Measurements from ENCODE around the gene ROM1.

DNA sequence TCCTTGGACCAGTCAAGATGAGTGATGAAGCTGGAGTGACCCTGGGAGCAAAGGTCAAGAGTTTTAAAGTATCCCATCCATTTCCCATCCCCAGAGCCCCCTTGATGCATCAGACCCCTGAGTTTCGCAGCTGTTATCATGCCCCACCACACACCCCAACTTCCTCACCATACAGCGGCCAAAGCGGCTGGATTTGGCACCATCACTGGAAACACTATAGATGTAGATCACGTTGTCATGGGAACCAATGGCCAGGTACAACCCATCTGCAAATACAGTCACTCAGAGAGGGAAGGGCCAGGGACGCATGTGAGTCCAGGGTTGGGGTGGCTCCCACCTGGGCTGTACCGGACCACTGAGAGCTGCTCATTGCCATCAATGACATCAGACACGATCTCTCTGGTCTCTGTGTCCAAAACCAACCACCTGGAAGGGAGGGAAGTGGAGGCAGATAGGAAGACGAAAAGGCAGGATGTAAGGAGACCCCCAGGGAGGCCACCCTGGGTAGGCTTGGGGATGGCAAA is 9.2 kb upstream of the ROM1 start:
- TF ChIP-seq EZH2 (IDR thresholded peaks at IDR 0.05) (no peak), FOSL1 (IDR thresholded peaks at IDR 0.05; ENCODE audit: low read depth) (no peak), YY1 (IDR thresholded peaks at IDR 0.05; ENCODE audit: extremely low read depth, insufficient replicate concordance, low read depth, low read length) (no peak), TCF7L2 (IDR thresholded peaks at IDR 0.05; ENCODE audit: borderline replicate concordance, extremely low read depth, insufficient read depth, insufficient read length) (no peak), EGR1 (IDR thresholded peaks at IDR 0.05; ENCODE audit: low read depth) (no peak), CEBPB (IDR thresholded peaks at IDR 0.05; ENCODE audit: low read depth) (no peak), POLR2A (IDR thresholded peaks at IDR 0.05; ENCODE audit: borderline replicate concordance, extremely low read depth, insufficient read depth, insufficient read length) (no peak)
- TF ChIP-seq, protein P1, sequence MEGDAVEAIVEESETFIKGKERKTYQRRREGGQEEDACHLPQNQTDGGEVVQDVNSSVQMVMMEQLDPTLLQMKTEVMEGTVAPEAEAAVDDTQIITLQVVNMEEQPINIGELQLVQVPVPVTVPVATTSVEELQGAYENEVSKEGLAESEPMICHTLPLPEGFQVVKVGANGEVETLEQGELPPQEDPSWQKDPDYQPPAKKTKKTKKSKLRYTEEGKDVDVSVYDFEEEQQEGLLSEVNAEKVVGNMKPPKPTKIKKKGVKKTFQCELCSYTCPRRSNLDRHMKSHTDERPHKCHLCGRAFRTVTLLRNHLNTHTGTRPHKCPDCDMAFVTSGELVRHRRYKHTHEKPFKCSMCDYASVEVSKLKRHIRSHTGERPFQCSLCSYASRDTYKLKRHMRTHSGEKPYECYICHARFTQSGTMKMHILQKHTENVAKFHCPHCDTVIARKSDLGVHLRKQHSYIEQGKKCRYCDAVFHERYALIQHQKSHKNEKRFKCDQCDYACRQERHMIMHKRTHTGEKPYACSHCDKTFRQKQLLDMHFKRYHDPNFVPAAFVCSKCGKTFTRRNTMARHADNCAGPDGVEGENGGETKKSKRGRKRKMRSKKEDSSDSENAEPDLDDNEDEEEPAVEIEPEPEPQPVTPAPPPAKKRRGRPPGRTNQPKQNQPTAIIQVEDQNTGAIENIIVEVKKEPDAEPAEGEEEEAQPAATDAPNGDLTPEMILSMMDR (IDR thresholded peaks at IDR 0.05 in 2 of 3, conservative IDR thresholded peaks at IDR 0.05 in 1 of 3; ENCODE audit: borderline replicate concordance in 1 of 3, insufficient read depth in 1 of 3, low read depth in 2 of 3, low read length in 2 of 3), result no peak
- TF ChIP-seq, protein P2, sequence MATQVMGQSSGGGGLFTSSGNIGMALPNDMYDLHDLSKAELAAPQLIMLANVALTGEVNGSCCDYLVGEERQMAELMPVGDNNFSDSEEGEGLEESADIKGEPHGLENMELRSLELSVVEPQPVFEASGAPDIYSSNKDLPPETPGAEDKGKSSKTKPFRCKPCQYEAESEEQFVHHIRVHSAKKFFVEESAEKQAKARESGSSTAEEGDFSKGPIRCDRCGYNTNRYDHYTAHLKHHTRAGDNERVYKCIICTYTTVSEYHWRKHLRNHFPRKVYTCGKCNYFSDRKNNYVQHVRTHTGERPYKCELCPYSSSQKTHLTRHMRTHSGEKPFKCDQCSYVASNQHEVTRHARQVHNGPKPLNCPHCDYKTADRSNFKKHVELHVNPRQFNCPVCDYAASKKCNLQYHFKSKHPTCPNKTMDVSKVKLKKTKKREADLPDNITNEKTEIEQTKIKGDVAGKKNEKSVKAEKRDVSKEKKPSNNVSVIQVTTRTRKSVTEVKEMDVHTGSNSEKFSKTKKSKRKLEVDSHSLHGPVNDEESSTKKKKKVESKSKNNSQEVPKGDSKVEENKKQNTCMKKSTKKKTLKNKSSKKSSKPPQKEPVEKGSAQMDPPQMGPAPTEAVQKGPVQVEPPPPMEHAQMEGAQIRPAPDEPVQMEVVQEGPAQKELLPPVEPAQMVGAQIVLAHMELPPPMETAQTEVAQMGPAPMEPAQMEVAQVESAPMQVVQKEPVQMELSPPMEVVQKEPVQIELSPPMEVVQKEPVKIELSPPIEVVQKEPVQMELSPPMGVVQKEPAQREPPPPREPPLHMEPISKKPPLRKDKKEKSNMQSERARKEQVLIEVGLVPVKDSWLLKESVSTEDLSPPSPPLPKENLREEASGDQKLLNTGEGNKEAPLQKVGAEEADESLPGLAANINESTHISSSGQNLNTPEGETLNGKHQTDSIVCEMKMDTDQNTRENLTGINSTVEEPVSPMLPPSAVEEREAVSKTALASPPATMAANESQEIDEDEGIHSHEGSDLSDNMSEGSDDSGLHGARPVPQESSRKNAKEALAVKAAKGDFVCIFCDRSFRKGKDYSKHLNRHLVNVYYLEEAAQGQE (IDR thresholded peaks at IDR 0.05; ENCODE audit: low read depth), result no peak
- TF ChIP-seq, protein P3, sequence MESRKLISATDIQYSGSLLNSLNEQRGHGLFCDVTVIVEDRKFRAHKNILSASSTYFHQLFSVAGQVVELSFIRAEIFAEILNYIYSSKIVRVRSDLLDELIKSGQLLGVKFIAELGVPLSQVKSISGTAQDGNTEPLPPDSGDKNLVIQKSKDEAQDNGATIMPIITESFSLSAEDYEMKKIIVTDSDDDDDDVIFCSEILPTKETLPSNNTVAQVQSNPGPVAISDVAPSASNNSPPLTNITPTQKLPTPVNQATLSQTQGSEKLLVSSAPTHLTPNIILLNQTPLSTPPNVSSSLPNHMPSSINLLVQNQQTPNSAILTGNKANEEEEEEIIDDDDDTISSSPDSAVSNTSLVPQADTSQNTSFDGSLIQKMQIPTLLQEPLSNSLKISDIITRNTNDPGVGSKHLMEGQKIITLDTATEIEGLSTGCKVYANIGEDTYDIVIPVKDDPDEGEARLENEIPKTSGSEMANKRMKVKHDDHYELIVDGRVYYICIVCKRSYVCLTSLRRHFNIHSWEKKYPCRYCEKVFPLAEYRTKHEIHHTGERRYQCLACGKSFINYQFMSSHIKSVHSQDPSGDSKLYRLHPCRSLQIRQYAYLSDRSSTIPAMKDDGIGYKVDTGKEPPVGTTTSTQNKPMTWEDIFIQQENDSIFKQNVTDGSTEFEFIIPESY (IDR thresholded peaks at IDR 0.05; ENCODE audit: extremely low read depth, insufficient replicate concordance, low read length), result no peak
